CD4-positive, alpha-beta T cell (primary cell): ENCODE results near the gene KCNH4. TPM values are rescaled to one million over a fixed set of nuclear protein-coding genes. Genes with fewer than 3 reads are reported as not detected.
A peak's percentile ranks its signal among the peaks of the same experiment; 100 is the strongest.

ENCODE experiments used
- ATAC-seq: fragments of 200-7000 bp; cut with Tn5 transposase; one replicate; pipeline ENCODE4 v1.10.0; 2022; ENCODE audit warnings: mild to moderate bottlenecking; ENCODE audit not compliant: poor library complexity
- CTCF ChIA-PET: fragments of 350-600 bp; sonication (Branson Sonifier 250); formaldehyde crosslinking; loops from one replicate; lab custom pipeline; 2021; ENCODE audit warnings: antibody characterized with exemption, inconsistent platforms; lab: Charles Lee
- POLR2A ChIA-PET: fragments of 350-600 bp; sonication (Branson Sonifier 250); formaldehyde crosslinking; loops from one replicate; lab custom pipeline; 2021; ENCODE audit warnings: antibody characterized with exemption, inconsistent platforms; lab: Charles Lee
- DNase-seq, 14 experiments: peaks; one replicate each; pipeline ENCODE4 v3.0.0-alpha.2; 2013 to 2020; ENCODE audit warnings: mixed read lengths in 2 of 14
- H3K27ac ChIP-seq, 2 donors: one replicate each; pipeline versions ENCODE4 v1.5.1 to v1.7.0; 2013; ENCODE audit warnings: low read length in 2 of 2, low read depth in 1 of 2, mild to moderate bottlenecking in 1 of 2
- H3K27me3 ChIP-seq, 2 experiments: 1 replicate in 1 of 2; 2 replicates in 1 of 2; pipeline versions ENCODE4 v1.6.1 to v1.7.0; 2013; ENCODE audit warnings: low read length in 2 of 2, control low read depth in 1 of 2, mild to moderate bottlenecking in 1 of 2, moderate library complexity in 1 of 2; ENCODE audit not compliant: insufficient read depth in 2 of 2, control insufficient read depth in 1 of 2
- H3K36me3 ChIP-seq: one replicate; pipeline ENCODE4 v1.6.1; 2013; ENCODE audit warnings: low read length, control low read depth; ENCODE audit not compliant: insufficient read depth
- H3K4me1 ChIP-seq: one replicate; pipeline ENCODE4 v1.6.1; 2013; ENCODE audit warnings: low read length, control low read depth; ENCODE audit not compliant: insufficient read depth
- H3K4me3 ChIP-seq: one replicate; pipeline ENCODE4 v1.5.1; 2013; ENCODE audit warnings: mild to moderate bottlenecking, low read length, moderate library complexity
- H3K9me3 ChIP-seq, 2 experiments: 1 replicate in 1 of 2; 2 replicates in 1 of 2; pipeline versions ENCODE4 v1.6.1 to v1.7.0; 2013; ENCODE audit warnings: low read length in 2 of 2, mild to moderate bottlenecking in 2 of 2, control low read depth in 1 of 2, moderate library complexity in 1 of 2; ENCODE audit not compliant: control insufficient read depth in 1 of 2, insufficient read depth in 1 of 2
- H3K27ac Mint-ChIP-seq: one replicate; pipeline ENCODE4 v1.8.0; 2020; ENCODE audit warnings: mixed read lengths
- H3K27me3 Mint-ChIP-seq: one replicate; pipeline ENCODE4 v1.8.0; 2021; ENCODE audit warnings: mixed read lengths
- H3K36me3 Mint-ChIP-seq: one replicate; pipeline ENCODE4 v1.8.0; 2021; ENCODE audit warnings: low read depth, mixed read lengths
- H3K4me1 Mint-ChIP-seq: one replicate; pipeline ENCODE4 v1.8.0; 2021; ENCODE audit warnings: low read depth, mixed read lengths
- H3K4me3 Mint-ChIP-seq: one replicate; pipeline ENCODE4 v1.8.0; 2020; ENCODE audit warnings: mild to moderate bottlenecking, mixed read lengths
- H3K9me3 Mint-ChIP-seq: one replicate; pipeline ENCODE4 v1.8.0; 2020; ENCODE audit warnings: mixed read lengths
- intact Hi-C, 2 experiments: fragments of 100-400 bp; cut with DNase I in 1 of 2; cut with micrococcal nuclease in 1 of 2; formaldehyde crosslinking; loops; one replicate each; pipeline versions ENCODE4 v1.15.1 to v1.9.0; 2023 to 2025; cut with DNase I, micrococcal nuclease
- total RNA-seq, 174 experiments: library from RNA in 2 of 174; stranded (reverse) in 2 of 174; gene quantifications; one replicate each; pipeline ENCODE4 v1.2.3 and lab custom pipeline; 2021 to 2026
- TF ChIP-seq, protein P1 (sequence below): fragments of 200-600 bp; IDR thresholded peaks from one replicate; pipeline ENCODE4 v1.8.0; 2022; ENCODE audit warnings: antibody characterized with exemption, mild to moderate bottlenecking

The KCNH4 gene
- total RNA-seq, 2 experiments from 2014 or later = 0.17 to 0.25 TPM

DNA sequence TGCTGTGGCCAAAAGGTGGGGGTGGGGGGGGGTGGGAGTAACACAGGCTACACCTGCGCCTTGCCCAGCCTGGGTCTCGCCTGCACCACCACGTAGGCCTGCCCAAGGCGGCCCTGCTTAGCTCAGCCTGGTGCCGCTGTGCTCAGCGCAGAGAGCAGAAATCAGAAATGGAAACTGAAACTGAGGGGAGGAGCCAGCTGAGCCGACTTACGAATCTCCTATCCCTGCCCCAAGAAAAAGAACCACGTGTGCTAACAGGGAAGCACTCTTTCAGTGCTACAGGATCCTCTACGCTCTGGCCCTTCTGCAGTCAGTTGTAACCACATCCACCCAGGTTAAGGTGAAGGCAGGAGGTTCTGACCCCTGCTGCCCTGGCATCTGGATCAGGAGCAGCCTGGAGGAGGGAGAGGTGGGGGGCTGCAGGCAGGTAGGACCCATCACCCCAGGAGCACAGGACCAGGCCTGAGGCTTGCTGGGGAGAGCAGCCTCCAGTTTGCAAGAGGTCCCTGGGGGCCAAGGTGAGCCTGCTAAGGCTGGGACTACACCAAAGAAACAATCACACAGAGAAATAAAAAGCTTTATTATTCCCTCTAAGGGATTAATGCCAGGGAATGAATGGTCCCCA is 68.3 kb downstream of the KCNH4 start, which contains the start of gene DHX58:
DHX58 (minus strand) TSS at position 163 of the 625 bp plus-strand sequence. CDS start 822 bp downstream, outside the sequence.
- intact Hi-C loops = loop anchor here in 1 of 2 experiments (5.0 kb wide), 1 partner anchor 190 kb away; no protein-coding TSS in a partner anchor
- H3K9me3 Mint-ChIP-seq = no peaks in the 10 kb centered on the region
- H3K4me1 ChIP-seq = peaks cover 48% of the 10 kb centered on the region
- ChIA-PET POLR2A (interaction anchor here (0.6 to 4.4 kb wide), 17 partner anchors 9 to 497 kb away, joined by 3 to 43 read pairs (median 5); partner anchors contain the start of genes CNP, DNAJC7, GHDC and KAT2A), CTCF (interaction anchor here (0.6 to 2.0 kb wide), 5 partner anchors 11 to 93 kb away, joined by 3 to 10 read pairs (median 3); partner anchors contain the start of gene NKIRAS2)
- peaks cover 38% of the 10 kb centered on the region for H3K36me3 ChIP-seq
- H3K27ac Mint-ChIP-seq = peak within 1 kb of the TSS; percentile 87
- peak within 1 kb of the TSS; percentile 58 for H3K4me3 ChIP-seq
- TF ChIP-seq, protein P1, sequence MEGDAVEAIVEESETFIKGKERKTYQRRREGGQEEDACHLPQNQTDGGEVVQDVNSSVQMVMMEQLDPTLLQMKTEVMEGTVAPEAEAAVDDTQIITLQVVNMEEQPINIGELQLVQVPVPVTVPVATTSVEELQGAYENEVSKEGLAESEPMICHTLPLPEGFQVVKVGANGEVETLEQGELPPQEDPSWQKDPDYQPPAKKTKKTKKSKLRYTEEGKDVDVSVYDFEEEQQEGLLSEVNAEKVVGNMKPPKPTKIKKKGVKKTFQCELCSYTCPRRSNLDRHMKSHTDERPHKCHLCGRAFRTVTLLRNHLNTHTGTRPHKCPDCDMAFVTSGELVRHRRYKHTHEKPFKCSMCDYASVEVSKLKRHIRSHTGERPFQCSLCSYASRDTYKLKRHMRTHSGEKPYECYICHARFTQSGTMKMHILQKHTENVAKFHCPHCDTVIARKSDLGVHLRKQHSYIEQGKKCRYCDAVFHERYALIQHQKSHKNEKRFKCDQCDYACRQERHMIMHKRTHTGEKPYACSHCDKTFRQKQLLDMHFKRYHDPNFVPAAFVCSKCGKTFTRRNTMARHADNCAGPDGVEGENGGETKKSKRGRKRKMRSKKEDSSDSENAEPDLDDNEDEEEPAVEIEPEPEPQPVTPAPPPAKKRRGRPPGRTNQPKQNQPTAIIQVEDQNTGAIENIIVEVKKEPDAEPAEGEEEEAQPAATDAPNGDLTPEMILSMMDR = no peak
- no peaks in the 10 kb centered on the region for H3K27me3 Mint-ChIP-seq
- peaks cover 50% of the 10 kb centered on the region for H3K4me1 Mint-ChIP-seq
- no peaks in the 10 kb centered on the region for H3K9me3 ChIP-seq
- H3K36me3 Mint-ChIP-seq = peaks cover 27% of the 10 kb centered on the region
- H3K27ac ChIP-seq = peak within 1 kb of the TSS; percentile 66 to 79
- DNase-seq = peak; percentile 65 to 93 (median 73)
- ATAC-seq = peak; percentile 79
- H3K27me3 ChIP-seq = no peaks in the 10 kb centered on the region
- peak within 1 kb of the TSS; percentile 92 for H3K4me3 Mint-ChIP-seq

DNA sequence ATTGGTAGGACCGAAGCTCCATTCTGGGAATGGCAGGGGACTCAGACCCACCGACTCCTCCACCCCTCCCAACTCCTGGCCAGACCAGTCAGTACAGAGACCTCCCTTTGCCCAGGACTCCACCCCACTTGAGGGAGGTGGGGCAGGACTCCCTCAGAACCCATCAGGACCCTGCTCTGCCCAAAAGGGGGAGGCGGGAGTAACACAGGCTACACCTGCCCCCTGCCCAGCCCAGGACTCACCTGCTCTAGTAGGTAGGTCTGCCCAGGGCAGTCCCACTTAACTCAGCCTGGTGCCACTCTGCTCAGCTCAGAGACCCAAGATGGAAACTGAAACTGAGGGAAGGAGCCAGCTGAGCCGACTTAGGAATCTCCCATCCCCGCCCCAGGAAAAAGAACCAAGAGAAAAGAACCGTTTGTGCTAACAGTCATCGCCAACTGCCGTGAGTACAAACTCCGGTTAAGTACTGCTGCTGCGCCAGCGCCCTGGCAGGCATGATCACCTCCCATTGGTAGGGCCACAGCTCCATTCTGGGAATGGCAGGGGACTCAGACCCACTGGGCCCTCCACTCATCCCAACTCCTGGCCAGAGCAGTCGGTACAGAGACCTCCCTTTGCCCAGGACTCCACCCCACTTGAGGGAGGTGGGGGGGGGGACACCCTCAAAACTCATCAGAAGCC is 68.9 kb downstream of the KCNH4 start:
- Mint-ChIP-seq H3K9me3 (no peaks in the 10 kb centered on the region), H3K27me3 (no peaks in the 10 kb centered on the region), H3K27ac (peak overlapping the region; percentile 87), H3K4me3 (peak overlapping the region; percentile 92), H3K4me1 (peaks cover 54% of the 10 kb centered on the region), H3K36me3 (peaks cover 22% of the 10 kb centered on the region)
- Histone ChIP-seq H3K4me3 (peak overlapping the region; percentile 58), H3K36me3 (peaks cover 31% of the 10 kb centered on the region), H3K27ac (peak overlapping the region; percentile 59 to 79), H3K4me1 (peaks cover 55% of the 10 kb centered on the region), H3K27me3 (no peaks in the 10 kb centered on the region), H3K9me3 (no peaks in the 10 kb centered on the region)
- intact Hi-C loops = loop anchor here in 1 of 2 experiments (5.0 kb wide), 1 partner anchor 190 kb away; no protein-coding TSS in a partner anchor
- TF ChIP-seq, protein P1 = no peak
- ATAC-seq (peak; percentile 2), DNase-seq (peak in 7 of 14 experiments; percentile 9 to 69 (median 43))
- ChIA-PET CTCF (interaction anchor here (0.7 to 2.0 kb wide), 4 partner anchors 10 to 92 kb away, joined by 3 to 10 read pairs (median 6); partner anchors contain the start of genes HSPB9 and NKIRAS2), POLR2A (interaction anchor here (1.0 to 4.4 kb wide), 16 partner anchors 9 to 497 kb away, joined by 4 to 43 read pairs (median 6); partner anchors contain the start of genes CNP, DNAJC7, GHDC and KAT2A)

DNA sequence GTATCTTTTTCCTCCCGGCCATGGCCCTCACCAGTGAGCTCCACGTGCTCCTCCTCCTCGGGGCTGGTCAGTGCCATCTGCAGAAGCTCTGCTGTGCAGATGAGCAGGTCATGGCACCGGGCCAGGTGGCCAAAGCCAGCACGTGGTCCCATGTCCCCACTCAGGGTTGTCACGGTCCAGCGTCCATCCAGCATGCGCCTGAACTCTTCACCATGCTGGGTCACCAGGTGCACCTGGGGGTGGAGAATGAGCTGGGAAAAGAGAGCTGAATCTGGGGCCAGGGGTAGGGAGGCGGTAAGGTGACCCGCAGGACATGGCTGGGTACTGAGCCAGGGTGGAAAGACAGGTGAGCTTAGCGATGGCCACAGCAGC is 69.7 kb downstream of the KCNH4 start:
- peaks cover 47% of the 10 kb centered on the region for H3K4me1 Mint-ChIP-seq
- ATAC-seq (no peak), DNase-seq (no peak)
- intact Hi-C loops = loop anchor here in 1 of 2 experiments (5.0 kb wide), 1 partner anchor 189 kb away; no protein-coding TSS in a partner anchor
- peak overlapping the region; percentile 25 for H3K4me3 Mint-ChIP-seq
- Histone ChIP-seq H3K4me1 (peaks cover 53% of the 10 kb centered on the region), H3K4me3 (peak overlapping the region; percentile 58), H3K27me3 (no peaks in the 10 kb centered on the region), H3K27ac (no peak overlapping the region), H3K36me3 (peaks cover 30% of the 10 kb centered on the region), H3K9me3 (no peaks in the 10 kb centered on the region)
- H3K36me3 Mint-ChIP-seq = peaks cover 16% of the 10 kb centered on the region
- ChIA-PET POLR2A (interaction anchor here (1.7 to 4.4 kb wide), 6 partner anchors 9 to 420 kb away, joined by 5 to 43 read pairs (median 10); partner anchors contain the start of genes CNP, DNAJC7, KAT2A and STAT3), CTCF (interaction anchor here (0.7 to 2.0 kb wide), 2 partner anchors 11 to 91 kb away, joined by 3 to 10 read pairs; partner anchors contain the start of genes HSPB9 and NKIRAS2)
- H3K27me3 Mint-ChIP-seq = no peaks in the 10 kb centered on the region
- TF ChIP-seq, protein P1 = no peak
- H3K9me3 Mint-ChIP-seq = no peaks in the 10 kb centered on the region
- peak overlapping the region; percentile 87 for H3K27ac Mint-ChIP-seq
